SK-N-MC (cell line): ENCODE data around the gene PRRT1.
A peak's percentile ranks its signal among the peaks of the same experiment; 100 is the strongest.
"Not testable (repeated sequence)": the region's sequence is repeated elsewhere in the genome, so short reads cannot be mapped to it uniquely, and the experiment has no call there.

Source experiments
- DNase-seq: peaks from one replicate; pipeline ENCODE4 v3.0.0-alpha.2; 2011; ENCODE audit warnings: low read depth, low spot score
- H3K27ac ChIP-seq: fragments of 200-600 bp; sonication (generic); 2 replicates; pipeline ENCODE4 v1.5.1; 2016; ENCODE audit warnings: mixed run types
- H3K36me3 ChIP-seq: fragments of 200-600 bp; sonication (generic); 2 replicates; pipeline ENCODE4 v1.6.1; 2017; ENCODE audit warnings: antibody characterized with exemption, low read length, mixed read lengths; ENCODE audit not compliant: insufficient read depth
- H3K4me3 ChIP-seq: fragments of 200-600 bp; sonication (generic); 2 replicates; pipeline ENCODE4 v1.5.1; 2016
- H3K9ac ChIP-seq: fragments of 200-600 bp; sonication (generic); 2 replicates; pipeline ENCODE4 v1.8.0; 2017; ENCODE audit warnings: mixed run types, mixed read lengths; ENCODE audit not compliant: insufficient read length
- H3K9me3 ChIP-seq: fragments of 200-600 bp; sonication (generic); 2 replicates; pipeline ENCODE4 v1.6.1; 2017; ENCODE audit warnings: low read depth, mild to moderate bottlenecking, antibody characterized with exemption, low read length, moderate library complexity, mixed read lengths
- EZH2 ChIP-seq: fragments of 200-600 bp; sonication (generic); IDR thresholded peaks from one replicate; pipeline ENCODE4 v1.6.1; 2017; ENCODE audit warnings: antibody characterized with exemption
- FOXP2 ChIP-seq: optimal IDR thresholded peaks from 2 replicates; pipeline ENCODE3; 2011; ENCODE audit warnings: mild to moderate bottlenecking, moderate library complexity; ENCODE audit not compliant: insufficient read depth; ENCODE audit errors: extremely low read length, control extremely low read depth
- POLR2AphosphoS5 ChIP-seq: IDR thresholded peaks from 2 replicates; pipeline ENCODE4 v1.6.1; 2012; ENCODE audit warnings: mild to moderate bottlenecking, low read depth, low read length, borderline replicate concordance

Gene PRRT1

DNA sequence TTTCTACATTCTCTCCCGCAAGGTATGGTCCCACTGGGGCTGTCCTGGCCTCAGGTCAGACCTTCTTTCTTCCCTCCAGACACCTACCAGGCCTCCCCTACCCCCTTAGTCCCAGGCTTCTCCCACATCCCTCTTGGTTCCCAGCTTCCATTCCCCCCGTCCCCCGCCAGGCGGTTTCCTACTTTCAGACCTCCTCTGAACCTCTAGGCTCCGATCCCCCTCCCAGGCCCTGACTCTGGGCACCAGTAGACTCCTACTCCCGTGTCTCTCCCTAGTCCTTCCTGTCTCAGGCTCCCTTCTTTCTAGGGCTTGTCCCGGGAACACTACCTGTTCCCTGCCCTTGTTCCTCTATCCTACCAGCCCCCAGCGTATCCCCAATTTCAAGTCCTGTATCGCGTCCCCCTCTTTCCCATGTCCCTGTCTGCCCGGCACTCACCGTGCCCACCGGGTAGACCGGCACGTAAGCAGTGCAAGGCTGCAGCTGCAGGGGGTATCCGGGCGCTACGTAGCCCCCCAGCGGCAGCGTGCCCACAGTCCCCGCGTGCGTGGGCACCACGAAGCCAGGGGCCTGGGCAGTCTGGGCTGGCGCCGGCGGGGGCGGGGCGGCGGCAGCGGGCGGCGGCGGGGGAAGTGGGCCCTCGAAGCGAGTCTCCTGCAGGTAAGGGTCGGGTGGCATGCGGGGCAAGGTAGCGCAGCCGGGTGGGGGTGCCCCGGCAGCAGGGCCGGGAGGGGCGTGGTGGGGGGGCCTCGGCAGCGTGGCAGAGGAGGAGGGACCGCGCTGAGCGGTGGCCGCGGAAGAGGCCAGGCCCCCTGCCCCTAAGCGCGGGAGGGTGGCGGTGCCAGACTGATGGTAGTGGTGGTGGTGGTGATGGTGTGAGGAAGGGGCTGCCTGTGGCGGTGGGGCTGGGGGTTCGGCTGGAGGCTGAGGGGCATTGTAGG lies 1.5 kb downstream of the PRRT1 start:
- TF ChIP-seq POLR2AphosphoS5 (no peak), EZH2 (no peak), FOXP2 (no peak)
- Histone ChIP-seq H3K4me3 (no peak overlapping the region), H3K36me3 (no peaks in the 10 kb centered on the region), H3K9me3 (no peaks in the 10 kb centered on the region), H3K9ac (no peak overlapping the region), H3K27ac (no peak overlapping the region)
- DNase-seq, result no peak

DNA sequence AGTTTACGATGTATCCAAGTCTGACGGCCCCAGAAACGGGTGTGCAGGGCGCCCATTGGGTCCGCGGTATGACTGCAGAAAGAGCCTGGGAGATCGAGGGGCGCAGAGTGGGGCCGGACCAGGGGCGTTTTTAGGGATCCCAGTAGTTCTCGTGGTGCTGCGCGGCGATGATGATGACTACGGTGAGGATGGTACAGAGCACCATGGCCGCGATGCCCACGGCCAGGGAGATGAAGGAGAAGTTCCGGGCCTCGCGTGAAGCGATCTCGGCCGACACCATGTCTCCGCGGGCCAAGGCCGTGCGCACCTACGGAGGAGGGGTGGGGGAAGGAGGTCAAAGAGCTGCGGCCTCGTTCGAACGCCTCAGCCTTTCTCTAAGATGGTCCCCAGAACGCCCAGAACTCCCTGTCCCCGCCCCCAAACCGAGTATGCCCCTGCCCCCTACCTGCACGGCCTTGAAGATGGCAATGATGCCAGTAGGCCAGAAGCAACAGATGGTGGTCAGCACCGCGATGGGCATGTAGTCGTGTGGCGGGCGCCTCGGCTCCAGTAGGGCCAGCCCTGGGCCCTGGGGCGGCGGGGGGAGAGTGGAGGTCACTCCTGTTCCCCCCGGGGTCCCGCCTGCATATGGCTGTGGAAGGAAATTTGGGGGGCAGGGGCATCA lies 2.5 kb downstream of the PRRT1 start:
- H3K9me3 ChIP-seq, result no peaks in the 10 kb centered on the region
- DNase-seq, result no peak
- H3K4me3 ChIP-seq, result no peak overlapping the region
- H3K27ac ChIP-seq, result no peak overlapping the region
- H3K9ac ChIP-seq, result no peak overlapping the region
- no peaks in the 10 kb centered on the region for H3K36me3 ChIP-seq
- TF ChIP-seq POLR2AphosphoS5 (no peak), EZH2 (no peak), FOXP2 (no peak)

DNA sequence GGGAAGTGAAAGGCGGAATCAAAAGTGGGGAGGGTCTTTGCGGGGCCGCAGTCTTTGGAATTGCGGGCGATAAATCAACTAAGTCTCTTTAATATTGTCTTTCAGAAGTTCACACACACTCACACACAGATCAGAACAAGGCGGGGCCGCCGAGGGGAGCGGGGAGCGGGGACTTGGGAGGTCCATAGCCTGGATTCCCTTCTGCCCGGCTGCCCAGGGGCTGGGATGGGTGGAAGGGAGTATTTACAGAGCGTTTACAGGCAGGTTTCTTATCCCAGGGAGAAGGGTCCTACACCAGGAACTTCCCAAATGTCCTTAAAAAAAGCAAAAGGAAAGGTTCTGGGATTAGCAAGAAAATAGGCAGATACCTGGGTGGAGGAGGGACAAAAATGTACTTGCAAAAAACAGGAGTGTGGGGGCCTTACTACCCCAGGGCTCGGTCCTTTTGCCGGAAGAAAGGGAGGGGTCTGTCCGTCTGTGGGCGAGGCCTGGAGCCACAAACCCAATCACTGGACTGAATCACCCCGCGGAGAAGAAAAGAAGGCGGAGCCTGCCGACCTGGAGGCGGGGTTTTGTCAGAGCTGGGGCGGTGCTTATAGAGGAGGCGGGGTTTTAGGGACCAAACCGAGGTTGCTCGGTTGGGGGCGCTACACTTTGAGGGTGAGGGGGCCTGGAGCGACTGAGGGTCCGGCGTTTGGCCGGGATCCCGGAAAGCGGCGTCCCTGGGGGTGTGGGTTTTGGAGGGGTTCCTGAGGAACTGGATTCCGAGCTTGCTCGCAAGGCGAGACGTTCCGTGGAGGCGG lies 3.2 kb downstream of the PRRT1 start:
- TF ChIP-seq FOXP2 (no peak), POLR2AphosphoS5 (no peak), EZH2 (no peak)
- DNase-seq, result no peak
- Histone ChIP-seq H3K36me3 (no peaks in the 10 kb centered on the region), H3K9me3 (no peaks in the 10 kb centered on the region), H3K27ac (no peak overlapping the region), H3K4me3 (no peak overlapping the region), H3K9ac (no peak overlapping the region)

DNA sequence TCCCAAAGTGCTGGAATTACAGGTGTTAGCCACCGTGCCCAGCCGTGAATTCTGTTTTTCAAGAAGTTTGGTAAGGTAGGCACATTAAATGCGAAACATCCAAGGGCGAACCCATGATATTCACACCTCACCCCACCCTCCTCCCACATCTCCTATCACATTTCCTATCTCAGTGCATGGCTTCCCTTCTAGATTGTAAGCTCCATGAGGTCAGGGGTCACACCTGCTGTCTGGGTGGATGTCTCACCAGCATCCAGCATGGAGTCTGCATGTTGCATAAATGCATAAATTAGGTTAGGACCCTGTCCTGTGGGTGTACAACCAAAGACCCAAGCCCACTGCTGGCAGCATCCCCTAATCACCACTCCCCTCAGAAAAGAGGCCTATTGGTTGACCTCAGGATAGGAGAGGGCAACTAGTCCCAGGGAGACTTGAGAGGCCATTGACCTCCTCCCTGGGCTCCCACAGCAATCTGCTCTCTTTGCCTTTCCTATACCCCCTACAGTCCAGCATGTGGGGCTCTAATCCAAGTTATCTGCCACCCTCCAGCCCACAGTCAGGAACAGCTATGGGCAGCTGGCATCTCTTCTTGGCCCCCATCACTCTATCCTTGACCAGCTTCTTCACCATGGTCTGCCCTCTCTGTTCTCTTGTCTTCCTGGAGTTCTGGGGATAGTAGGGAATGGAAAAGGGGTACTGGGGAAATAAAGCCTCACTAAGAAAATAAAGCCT lies 4.2 kb downstream of the PRRT1 start:
- Histone ChIP-seq H3K9ac (no peak overlapping the region), H3K4me3 (no peak overlapping the region), H3K36me3 (no peaks in the 10 kb centered on the region), H3K27ac (no peak overlapping the region), H3K9me3 (no peaks in the 10 kb centered on the region)
- TF ChIP-seq FOXP2, result no peak
- TF ChIP-seq EZH2, result no peak
- no peak for TF ChIP-seq POLR2AphosphoS5
- no peak for DNase-seq

DNA sequence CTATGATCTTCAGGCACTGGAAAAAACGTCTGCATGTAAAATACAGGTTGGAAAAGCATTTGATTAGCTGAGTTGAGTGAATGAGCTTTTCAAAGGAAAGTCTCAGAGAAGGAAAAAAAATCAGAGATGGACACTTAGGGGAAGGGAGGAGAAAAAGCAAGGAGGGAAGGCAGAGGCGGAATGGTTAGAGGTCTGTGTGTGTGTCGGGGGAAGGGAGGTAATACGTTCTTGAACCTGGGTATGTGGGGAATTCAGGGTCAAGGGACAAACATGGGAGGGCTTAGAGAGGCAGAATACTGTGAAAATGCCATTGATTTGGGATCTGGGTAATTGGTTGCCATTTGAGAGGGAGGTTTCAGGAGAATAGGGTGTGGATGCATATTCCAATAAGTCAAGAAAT lies 5.1 kb downstream of the PRRT1 start:
- Histone ChIP-seq H3K9ac (no peak overlapping the region), H3K27ac (peak overlapping the region; percentile 48), H3K9me3 (no peaks in the 10 kb centered on the region), H3K4me3 (no peak overlapping the region), H3K36me3 (no peaks in the 10 kb centered on the region)
- DNase-seq, result no peak
- TF ChIP-seq EZH2, result no peak
- TF ChIP-seq FOXP2, result no peak
- TF ChIP-seq POLR2AphosphoS5, result no peak

DNA sequence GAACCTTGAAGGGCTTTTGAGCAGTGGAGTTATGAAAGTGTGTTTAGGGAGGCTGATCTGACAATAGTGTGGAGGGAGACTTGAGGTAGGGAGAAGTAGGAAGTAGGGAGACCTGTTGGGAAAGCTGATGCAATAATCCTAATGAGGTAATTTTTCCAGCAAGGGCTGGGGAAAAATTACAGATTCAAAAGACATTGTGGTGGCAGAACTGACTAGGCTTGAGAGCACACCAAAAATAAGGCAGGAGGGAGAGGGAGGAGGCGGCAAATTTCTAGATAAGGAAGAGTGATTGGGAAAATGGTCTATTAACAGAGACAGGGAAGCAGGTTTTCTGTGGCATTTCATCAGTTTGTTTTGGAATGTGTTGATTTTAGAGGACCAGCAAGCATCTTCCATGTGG lies 5.5 kb downstream of the PRRT1 start:
- TF ChIP-seq POLR2AphosphoS5, result no peak
- Histone ChIP-seq H3K36me3 (no peaks in the 10 kb centered on the region), H3K9me3 (no peaks in the 10 kb centered on the region), H3K27ac (peak overlapping the region; percentile 48), H3K4me3 (no peak overlapping the region), H3K9ac (peak overlapping the region; percentile 51)
- no peak for DNase-seq

DNA sequence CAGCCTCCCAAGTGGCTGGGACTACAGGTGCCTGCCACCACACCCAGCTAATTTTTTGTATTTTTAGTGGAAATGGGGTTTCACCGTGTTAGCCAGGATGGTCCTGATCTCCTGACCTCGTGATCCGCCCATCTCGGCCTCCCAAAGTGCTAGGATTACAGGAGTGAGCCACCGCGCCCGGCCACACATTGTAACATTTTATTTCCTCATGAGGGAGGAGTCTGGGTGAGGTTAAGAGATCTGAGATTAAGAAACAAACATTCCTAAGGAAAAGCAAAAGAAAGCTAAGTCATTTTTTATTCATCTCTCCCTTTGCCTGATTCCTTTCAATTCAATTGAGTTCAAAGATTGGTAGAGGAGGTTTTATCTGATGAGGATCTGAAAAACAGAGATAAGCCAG lies 7.5 kb downstream of the PRRT1 start:
- H3K27ac ChIP-seq, H3K9me3 ChIP-seq, H3K9ac ChIP-seq: not testable (repeated sequence)

DNA sequence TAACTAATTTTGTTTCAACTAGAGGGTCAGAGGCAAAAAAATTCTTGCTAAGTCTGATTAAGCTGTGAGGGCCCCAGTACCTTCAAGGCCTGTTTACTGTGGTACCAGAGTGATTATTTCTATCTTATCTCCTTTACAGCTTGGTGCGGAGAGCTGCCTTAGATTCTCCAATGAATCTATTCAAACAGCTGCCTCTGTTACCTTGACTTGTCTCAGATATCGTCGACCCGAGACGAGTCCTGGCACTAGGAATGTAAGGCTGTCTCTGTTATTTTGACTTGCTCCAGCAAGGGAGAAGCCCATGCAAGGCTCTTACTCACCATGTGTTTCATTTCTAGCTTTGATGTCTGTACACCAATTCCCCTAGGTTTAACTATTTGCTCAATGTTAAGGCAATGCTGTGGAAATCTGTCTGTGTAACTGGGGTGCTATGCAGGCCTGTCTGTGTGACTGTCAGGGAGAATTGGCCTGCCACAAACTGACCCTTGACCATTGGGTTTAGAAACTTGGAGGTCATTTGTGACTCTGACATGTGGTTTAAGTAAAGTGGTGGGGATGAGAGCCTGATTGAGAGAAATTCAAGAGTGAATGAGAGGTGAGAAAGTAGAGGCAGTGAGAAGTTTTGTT lies 11.2 kb downstream of the PRRT1 start:
- Histone ChIP-seq H3K9ac (no peak overlapping the region), H3K4me3 (no peak overlapping the region), H3K9me3 (no peaks in the 10 kb centered on the region), H3K27ac (no peak overlapping the region), H3K36me3 (no peaks in the 10 kb centered on the region)
- DNase-seq, result no peak
- TF ChIP-seq EZH2, result no peak
- TF ChIP-seq POLR2AphosphoS5, result no peak
- TF ChIP-seq FOXP2, result no peak

More for the DNA sequence above, 7.5 kb downstream of the PRRT1 start:
- not testable (repeated sequence) for H3K4me3 ChIP-seq, H3K36me3 ChIP-seq, DNase-seq
